ENCODE measurements around the gene LRCH2. TPM values are rescaled to one million over a fixed set of nuclear protein-coding genes. Genes with fewer than 3 reads are reported as not detected.

LRCH2 gene
- total RNA-seq, 1 experiment from 2014 or later: not detected

DNA sequence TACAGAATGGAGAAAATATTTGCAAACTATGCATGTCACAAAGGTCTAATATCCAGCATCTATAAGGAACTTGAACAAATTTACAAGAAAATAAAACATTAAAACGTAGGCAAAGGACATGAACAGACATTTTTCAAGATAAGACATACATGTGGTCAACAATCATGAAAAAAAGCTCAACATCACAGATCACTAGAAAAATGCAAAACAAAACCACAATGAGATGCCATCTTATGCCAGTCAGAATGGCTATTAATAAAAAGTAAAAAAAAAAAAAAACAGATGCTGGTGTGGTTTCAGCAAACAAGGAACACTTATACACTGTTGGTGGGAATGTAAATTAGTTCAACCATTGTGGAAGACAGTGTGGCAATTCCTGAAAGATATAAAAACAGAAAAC is 140.7 kb downstream of the LRCH2 start:
- TF ChIP-seq, protein P1, sequence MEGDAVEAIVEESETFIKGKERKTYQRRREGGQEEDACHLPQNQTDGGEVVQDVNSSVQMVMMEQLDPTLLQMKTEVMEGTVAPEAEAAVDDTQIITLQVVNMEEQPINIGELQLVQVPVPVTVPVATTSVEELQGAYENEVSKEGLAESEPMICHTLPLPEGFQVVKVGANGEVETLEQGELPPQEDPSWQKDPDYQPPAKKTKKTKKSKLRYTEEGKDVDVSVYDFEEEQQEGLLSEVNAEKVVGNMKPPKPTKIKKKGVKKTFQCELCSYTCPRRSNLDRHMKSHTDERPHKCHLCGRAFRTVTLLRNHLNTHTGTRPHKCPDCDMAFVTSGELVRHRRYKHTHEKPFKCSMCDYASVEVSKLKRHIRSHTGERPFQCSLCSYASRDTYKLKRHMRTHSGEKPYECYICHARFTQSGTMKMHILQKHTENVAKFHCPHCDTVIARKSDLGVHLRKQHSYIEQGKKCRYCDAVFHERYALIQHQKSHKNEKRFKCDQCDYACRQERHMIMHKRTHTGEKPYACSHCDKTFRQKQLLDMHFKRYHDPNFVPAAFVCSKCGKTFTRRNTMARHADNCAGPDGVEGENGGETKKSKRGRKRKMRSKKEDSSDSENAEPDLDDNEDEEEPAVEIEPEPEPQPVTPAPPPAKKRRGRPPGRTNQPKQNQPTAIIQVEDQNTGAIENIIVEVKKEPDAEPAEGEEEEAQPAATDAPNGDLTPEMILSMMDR (conservative IDR thresholded peaks at IDR 0.05): no peak
- no peak for TF ChIP-seq EZH2 (IDR thresholded peaks at IDR 0.05; ENCODE audit: low read depth)
- no peak overlapping the region for H3K4me2 ChIP-seq
- BruUV-seq (replicated peaks): no TSS peak

DNA sequence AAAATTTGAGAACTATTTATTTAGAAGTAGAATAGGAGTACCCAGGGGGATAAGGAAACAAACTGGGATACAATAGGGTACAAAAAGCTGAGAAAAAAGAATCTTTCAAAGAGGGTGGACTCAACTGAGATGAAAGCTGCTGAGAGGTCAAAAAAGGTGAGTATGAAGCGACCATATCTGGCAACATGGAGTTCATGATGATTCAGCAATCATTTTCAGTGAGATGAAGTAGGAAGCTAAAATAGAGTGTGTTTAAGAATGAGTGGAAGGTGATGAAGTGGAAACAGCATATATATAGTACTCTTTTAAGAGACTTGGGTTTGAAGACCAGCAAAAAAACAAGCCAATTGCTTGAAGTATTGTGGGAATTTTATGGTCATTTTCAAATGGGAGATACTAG is 144.5 kb downstream of the LRCH2 start:
- POLR2A ChIA-PET (ENCODE audit: unreplicated experiment): no interaction called here

More for the DNA sequence above, 140.7 kb downstream of the LRCH2 start:
- H3K9me3 ChIP-seq (ENCODE audit: insufficient read depth, low read depth): no peaks in the 10 kb centered on the region
- H3K79me2 ChIP-seq (ENCODE audit: low read depth): no peaks in the 10 kb centered on the region
- DNase-seq: no peak
- no peaks in the 10 kb centered on the region for H3K27me3 ChIP-seq (ENCODE audit: insufficient read depth, low read depth)
- H4K20me1 ChIP-seq (ENCODE audit: insufficient read depth): no peaks in the 10 kb centered on the region
- ChIA-PET CTCF (no interaction called here), POLR2A (ENCODE audit: unreplicated experiment) (no interaction called here)
- H3K27ac ChIP-seq: no peak overlapping the region
- H3K9me2 ChIP-seq (ENCODE audit: insufficient read depth): no peaks in the 10 kb centered on the region
- intact Hi-C loops (cut with micrococcal nuclease; ENCODE audit: unreplicated experiment): no loop called here
- no peak overlapping the region for H3K4me3 ChIP-seq
- H3K36me3 ChIP-seq (ENCODE audit: low read depth): no peaks in the 10 kb centered on the region
- no peaks in the 10 kb centered on the region for H3K4me1 ChIP-seq (replicated peaks; ENCODE audit: insufficient read depth)
- H3F3A ChIP-seq (ENCODE audit: insufficient read depth, low read depth): no peaks in the 10 kb centered on the region
- H2AFZ ChIP-seq: no peak overlapping the region

DNA sequence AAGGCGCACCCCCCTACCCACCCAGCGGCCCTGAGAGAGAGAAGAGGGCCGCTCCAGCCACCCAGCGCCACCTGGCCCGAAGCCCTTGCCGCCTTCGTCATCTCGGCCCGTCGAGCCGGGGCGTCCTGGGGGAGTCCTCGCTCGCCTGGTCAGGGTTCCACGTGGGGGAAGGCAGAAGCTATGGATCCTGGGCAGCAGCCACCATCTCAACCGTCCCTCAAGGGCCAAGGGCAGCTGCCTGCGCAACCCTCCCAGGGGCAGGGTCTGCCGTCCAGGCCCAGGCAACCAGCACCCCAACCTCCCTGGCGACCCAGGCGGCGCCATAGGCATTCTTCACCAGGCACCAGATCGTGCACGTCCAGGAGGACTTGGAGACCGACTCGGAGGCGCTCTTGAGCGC is 165.0 kb downstream of the LRCH2 start:
- H3F3A ChIP-seq (ENCODE audit: insufficient read depth, low read depth): no peaks in the 10 kb centered on the region
- no peaks in the 10 kb centered on the region for H3K4me1 ChIP-seq (replicated peaks; ENCODE audit: insufficient read depth)
- H3K79me2 ChIP-seq (ENCODE audit: low read depth): no peaks in the 10 kb centered on the region
- intact Hi-C loops (cut with micrococcal nuclease; ENCODE audit: unreplicated experiment): no loop called here
- no peaks in the 10 kb centered on the region for H3K9me3 ChIP-seq (ENCODE audit: insufficient read depth, low read depth)
- TF ChIP-seq, protein P1 (conservative IDR thresholded peaks at IDR 0.05): no peak
- no peak for TF ChIP-seq EZH2 (IDR thresholded peaks at IDR 0.05; ENCODE audit: low read depth)
- ChIA-PET CTCF (no interaction called here), POLR2A (ENCODE audit: unreplicated experiment) (no interaction called here)
- no peak overlapping the region for H3K4me2 ChIP-seq
- no peak overlapping the region for H3K27ac ChIP-seq
- DNase-seq: no peak
- no TSS peak for BruUV-seq (replicated peaks)
- H4K20me1 ChIP-seq (ENCODE audit: insufficient read depth): no peaks in the 10 kb centered on the region
- no peaks in the 10 kb centered on the region for H3K36me3 ChIP-seq (ENCODE audit: low read depth)
- H3K4me3 ChIP-seq: no peak overlapping the region
- no peaks in the 10 kb centered on the region for H3K9me2 ChIP-seq (ENCODE audit: insufficient read depth)
- H3K27me3 ChIP-seq (ENCODE audit: insufficient read depth, low read depth): no peaks in the 10 kb centered on the region
- no peak overlapping the region for H2AFZ ChIP-seq

More for the DNA sequence above, 144.5 kb downstream of the LRCH2 start:
- H3K27me3 ChIP-seq (ENCODE audit: insufficient read depth, low read depth): no peaks in the 10 kb centered on the region
- intact Hi-C loops (cut with micrococcal nuclease; ENCODE audit: unreplicated experiment): no loop called here
- H3K27ac ChIP-seq: no peak overlapping the region
- TF ChIP-seq, protein P1 (conservative IDR thresholded peaks at IDR 0.05): no peak
- no peak for TF ChIP-seq EZH2 (IDR thresholded peaks at IDR 0.05; ENCODE audit: low read depth)
- H2AFZ ChIP-seq: no peak overlapping the region
- no peaks in the 10 kb centered on the region for H3F3A ChIP-seq (ENCODE audit: insufficient read depth, low read depth)
- CTCF ChIA-PET: no interaction called here
- H3K4me1 ChIP-seq (replicated peaks; ENCODE audit: insufficient read depth): no peaks in the 10 kb centered on the region
- DNase-seq: no peak
- no peaks in the 10 kb centered on the region for H3K9me3 ChIP-seq (ENCODE audit: insufficient read depth, low read depth)
- H3K79me2 ChIP-seq (ENCODE audit: low read depth): no peaks in the 10 kb centered on the region
- no TSS peak for BruUV-seq (replicated peaks)
- H3K4me2 ChIP-seq: no peak overlapping the region
- no peaks in the 10 kb centered on the region for H3K9me2 ChIP-seq (ENCODE audit: insufficient read depth)
- H3K36me3 ChIP-seq (ENCODE audit: low read depth): no peaks in the 10 kb centered on the region
- no peaks in the 10 kb centered on the region for H4K20me1 ChIP-seq (ENCODE audit: insufficient read depth)
- no peak overlapping the region for H3K4me3 ChIP-seq
